ENCODE measurements around the gene ARHGAP26. TPM values are rescaled to one million over a fixed set of nuclear protein-coding genes. Genes with fewer than 3 reads are reported as not detected.

Gene ARHGAP26
- total RNA-seq, 1 experiment from 2014 or later, result 65.5 TPM

- ChIA-PET CTCF (interaction anchor here (1.3 kb wide), 1 partner anchor 116 kb away, joined by 3 read pairs; no protein-coding TSS in a partner anchor), POLR2A (no interaction called here)
- TF ChIP-seq POLR2AphosphoS5 (IDR thresholded peaks at IDR 0.05; ENCODE audit: low read depth, low read length) (no peak), TCF7L2 (IDR thresholded peaks at IDR 0.05; ENCODE audit: low read depth, low read length) (no peak), CTCF (IDR thresholded peaks at IDR 0.05) (no peak), REST (IDR thresholded peaks at IDR 0.05; ENCODE audit: insufficient read depth in 1 of 2, low read depth in 2 of 2, low read length in 1 of 2) (no peak), SIN3A (IDR thresholded peaks at IDR 0.05; ENCODE audit: borderline replicate concordance, insufficient read depth, low read depth, low read length) (no peak)
- in situ Hi-C loops (cut with HindIII; ENCODE audit: low pct_unique_long_range_greater_than_20kb, low sequenced_read_pairs), result no loop called here
- Histone ChIP-seq H3K4me1 (ENCODE audit: control insufficient read depth, insufficient read depth, low read length) (peaks cover 83% of the 10 kb centered on the region), H3K4me3 (ENCODE audit: low read depth in 2 of 2, low read length in 2 of 2) (peak overlapping the region in 1 of 2 experiments; percentile 1; a peak in 1 of 4 replicates), H3K27me3 (ENCODE audit: control insufficient read depth, insufficient read depth, low read length) (no peaks in the 10 kb centered on the region), H3K9me3 (ENCODE audit: control insufficient read depth, insufficient read depth, low read depth, low read length) (no peaks in the 10 kb centered on the region), H3K27ac (ENCODE audit: low read length) (peak overlapping the region; percentile 99), H3K36me3 (ENCODE audit: control insufficient read depth, insufficient read depth, low read length) (no peaks in the 10 kb centered on the region)
- ATAC-seq (no peak), DNase-seq (ENCODE audit: low read depth, low spot score) (no peak)
- BruUV-seq (replicated peaks), result no TSS peak
- intact Hi-C loops (cut with micrococcal nuclease; ENCODE audit: unreplicated experiment), result no loop called here
These were observed 60.2 kb downstream of the ARHGAP26 start for GRCh38 chr5:142830241-142831008.

GRCh38 chr5:142831009-142831383 is 60.8 kb downstream of the ARHGAP26 start:
- H3K4me1 ChIP-seq (ENCODE audit: control insufficient read depth, insufficient read depth, low read length), result peaks cover 80% of the 10 kb centered on the region
- no peak for TF ChIP-seq SIN3A (IDR thresholded peaks at IDR 0.05; ENCODE audit: borderline replicate concordance, insufficient read depth, low read depth, low read length)
- TF ChIP-seq TCF7L2 (IDR thresholded peaks at IDR 0.05; ENCODE audit: low read depth, low read length), result no peak
- TF ChIP-seq REST (IDR thresholded peaks at IDR 0.05; ENCODE audit: insufficient read depth in 1 of 2, low read depth in 2 of 2, low read length in 1 of 2), result no peak
- TF ChIP-seq CTCF (IDR thresholded peaks at IDR 0.05), result no peak
- TF ChIP-seq POLR2AphosphoS5 (IDR thresholded peaks at IDR 0.05; ENCODE audit: low read depth, low read length), result no peak
- H3K36me3 ChIP-seq (ENCODE audit: control insufficient read depth, insufficient read depth, low read length), result no peaks in the 10 kb centered on the region
- ATAC-seq, result 0 out of 2 replicates have a peak, but pooled peaks have one; percentile 8
- no peaks in the 10 kb centered on the region for H3K9me3 ChIP-seq (ENCODE audit: control insufficient read depth, insufficient read depth, low read depth, low read length)
- DNase-seq (ENCODE audit: low read depth, low spot score), result no peak
- in situ Hi-C loops (cut with HindIII; ENCODE audit: low pct_unique_long_range_greater_than_20kb, low sequenced_read_pairs), result no loop called here
- no TSS peak for BruUV-seq (replicated peaks)
- POLR2A ChIA-PET, result no interaction called here
- intact Hi-C loops (cut with micrococcal nuclease; ENCODE audit: unreplicated experiment), result no loop called here
- H3K4me3 ChIP-seq (ENCODE audit: low read depth in 2 of 2, low read length in 2 of 2), result peak overlapping the region in 1 of 2 experiments; percentile 1; a peak in 1 of 4 replicates
- no peaks in the 10 kb centered on the region for H3K27me3 ChIP-seq (ENCODE audit: control insufficient read depth, insufficient read depth, low read length)
- peak overlapping the region; percentile 99 for H3K27ac ChIP-seq (ENCODE audit: low read length)
- CTCF ChIA-PET, result no interaction called here
